ENCODE measurements around the gene TYW5. TPM values are rescaled to one million over a fixed set of nuclear protein-coding genes. Genes with fewer than 3 reads are reported as not detected.
"Not testable (repeated sequence)": the region's sequence is repeated elsewhere in the genome, so short reads cannot be mapped to it uniquely, and the experiment has no call there.

Gene TYW5
- total RNA-seq, 1 experiment from 2014 or later: 6.0 TPM

DNA sequence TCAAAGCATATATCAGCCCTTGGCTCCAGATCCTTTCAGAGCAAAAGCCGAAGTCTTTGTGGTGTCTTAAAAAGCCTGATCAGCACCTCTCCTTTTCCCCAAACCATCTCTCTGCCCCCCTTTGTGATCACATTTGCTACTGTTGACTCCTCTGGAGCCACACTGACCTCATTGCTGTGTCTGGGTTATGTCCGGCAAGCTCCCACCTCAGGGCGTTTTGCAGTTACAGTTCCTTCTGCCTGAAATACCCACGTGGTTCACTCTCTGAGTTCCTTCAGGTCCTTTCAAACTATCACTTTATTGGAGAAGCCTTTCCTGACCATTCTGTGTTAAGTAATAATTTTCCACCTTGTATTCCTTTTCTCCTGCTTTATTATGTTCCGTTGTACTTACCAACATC, 32.4 kb downstream of the TYW5 start:
- peak; percentile 19 for DNase-seq (ENCODE audit: low read depth)

DNA sequence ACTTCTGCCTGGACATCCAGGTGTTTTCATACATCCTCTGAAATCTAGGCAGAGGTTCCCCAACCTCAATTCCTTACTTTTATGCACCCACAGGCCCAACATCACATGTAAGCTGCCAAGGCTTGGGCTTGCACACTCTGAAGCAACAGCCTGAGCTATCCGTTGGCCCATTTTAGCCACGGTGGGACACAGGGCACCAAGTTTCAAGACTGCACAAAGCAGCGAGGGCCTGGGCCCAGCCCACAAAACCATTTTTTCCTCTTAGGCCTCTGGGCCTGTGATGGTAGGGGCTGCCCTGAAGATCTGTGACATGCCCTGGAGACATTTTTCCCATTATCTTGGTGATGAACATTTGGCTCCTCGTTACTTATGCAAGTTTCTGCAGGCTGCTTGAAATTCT, 38.3 kb downstream of the TYW5 start:
- DNase-seq (ENCODE audit: low read depth): no peak

DNA sequence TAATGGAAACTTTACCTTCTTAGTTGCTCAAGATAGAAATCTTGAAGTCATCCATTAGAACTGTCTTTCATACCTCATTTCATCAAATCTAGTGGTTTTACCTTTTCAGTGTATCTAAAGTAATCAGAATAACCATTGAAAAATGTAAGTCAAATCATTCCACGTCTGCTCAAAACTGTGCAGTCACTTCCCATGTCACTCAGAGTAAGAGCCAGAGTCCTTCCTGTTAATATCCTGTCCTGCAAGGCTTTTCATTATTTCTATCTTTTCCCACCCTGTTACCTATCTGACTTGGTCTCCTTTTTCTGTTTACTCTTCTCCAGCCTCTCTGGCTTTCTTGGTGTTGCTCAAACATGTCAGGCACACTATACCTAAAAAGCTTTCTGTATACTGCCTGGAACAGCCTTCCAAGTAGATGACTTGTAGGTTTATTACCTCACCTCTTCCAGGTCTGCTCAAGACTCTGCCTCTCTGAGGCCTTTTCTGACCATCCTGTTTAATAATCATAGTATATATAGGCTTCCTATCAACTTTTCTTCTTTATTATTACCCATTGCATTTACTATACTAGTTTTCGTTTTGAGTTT, 40.8 kb downstream of the TYW5 start:
- DNase-seq (ENCODE audit: low read depth): no peak

DNA sequence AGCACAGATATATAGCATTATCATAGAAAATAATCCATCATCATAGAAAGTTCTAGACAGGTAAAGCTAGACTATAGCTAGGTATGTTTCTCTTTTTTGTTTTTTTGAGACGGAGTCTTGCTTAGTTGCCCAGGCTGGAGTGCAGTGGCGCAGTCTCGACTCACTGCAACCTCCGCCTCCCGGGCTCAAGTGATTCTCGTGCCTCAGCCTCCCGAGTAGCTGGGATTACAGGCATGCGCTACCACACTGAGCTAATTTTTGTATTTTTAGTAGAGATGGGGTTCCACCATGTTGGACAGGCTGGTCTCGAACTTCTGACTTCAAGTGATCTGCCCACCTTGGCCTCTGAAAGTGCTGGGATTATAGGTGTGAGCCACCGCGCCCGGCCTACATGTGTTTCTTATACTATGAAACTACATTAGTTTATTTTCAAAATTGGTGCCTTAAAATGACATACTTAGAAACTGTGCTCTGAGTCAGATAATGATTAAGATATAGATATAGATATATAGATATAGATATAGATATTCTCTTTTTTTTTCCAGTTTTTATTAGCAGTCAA, 42.7 kb downstream of the TYW5 start:
- DNase-seq (ENCODE audit: low read depth): not testable (repeated sequence)

DNA sequence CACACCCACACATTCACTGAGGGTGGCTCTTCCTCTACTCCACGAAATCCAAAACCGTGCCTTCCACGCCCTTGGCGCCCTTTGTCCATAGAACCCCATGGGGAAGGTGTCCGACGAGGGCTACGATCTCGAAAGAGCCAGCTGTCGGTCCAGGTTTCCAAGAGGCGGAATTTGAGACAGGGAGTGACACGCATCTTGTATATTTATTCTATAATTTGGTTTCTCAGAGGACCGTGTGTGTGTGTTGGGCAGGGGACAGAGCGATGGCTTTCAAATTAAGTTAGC, 43.5 kb downstream of the TYW5 start:
- DNase-seq (ENCODE audit: low read depth): no peak

DNA sequence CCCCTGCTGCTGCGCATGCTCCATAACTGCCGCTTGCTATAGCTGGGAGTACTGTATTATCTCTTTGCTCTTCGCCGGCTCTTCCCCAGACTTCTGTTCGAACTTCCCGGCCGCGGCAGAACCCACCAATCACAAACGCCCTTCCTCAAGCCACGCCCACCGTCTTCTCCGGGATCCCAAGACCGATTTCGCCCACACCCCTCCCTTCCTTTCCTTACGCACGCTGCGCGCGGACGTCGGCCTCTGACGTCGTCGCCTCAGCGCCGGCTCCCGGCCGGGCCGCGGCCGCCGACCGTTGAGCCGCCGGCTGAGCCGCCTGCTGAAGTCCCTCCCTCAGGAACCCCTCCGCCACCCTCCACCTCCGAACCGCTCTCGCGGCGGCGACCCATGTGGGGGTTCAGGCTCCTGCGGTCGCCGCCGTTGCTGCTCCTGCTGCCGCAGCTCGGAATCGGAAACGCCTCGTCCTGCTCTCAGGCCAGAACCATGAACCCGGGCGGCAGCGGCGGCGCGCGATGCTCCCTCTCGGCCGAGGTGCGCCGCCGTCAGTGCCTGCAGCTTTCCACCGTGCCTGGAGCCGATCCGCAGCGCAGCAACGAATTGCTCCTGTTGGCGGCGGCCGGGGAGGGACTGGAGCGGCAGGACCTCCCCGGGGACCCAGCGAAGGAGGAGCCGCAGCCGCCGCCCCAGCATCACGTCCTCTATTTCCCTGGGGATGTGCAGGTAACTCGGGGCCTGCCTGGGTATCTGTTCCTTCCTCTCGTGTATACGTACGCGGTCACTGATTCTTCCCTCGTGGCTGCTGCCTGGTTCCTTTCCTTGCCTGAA, 44.0 kb downstream of the TYW5 start, which contains the start of gene C2orf69:
C2orf69 (plus strand) TSS at position 242 of the 825 bp plus-strand sequence; CDS start at position 388, 146 bp downstream.
- peak; percentile 99 for DNase-seq (ENCODE audit: low read depth)

DNA sequence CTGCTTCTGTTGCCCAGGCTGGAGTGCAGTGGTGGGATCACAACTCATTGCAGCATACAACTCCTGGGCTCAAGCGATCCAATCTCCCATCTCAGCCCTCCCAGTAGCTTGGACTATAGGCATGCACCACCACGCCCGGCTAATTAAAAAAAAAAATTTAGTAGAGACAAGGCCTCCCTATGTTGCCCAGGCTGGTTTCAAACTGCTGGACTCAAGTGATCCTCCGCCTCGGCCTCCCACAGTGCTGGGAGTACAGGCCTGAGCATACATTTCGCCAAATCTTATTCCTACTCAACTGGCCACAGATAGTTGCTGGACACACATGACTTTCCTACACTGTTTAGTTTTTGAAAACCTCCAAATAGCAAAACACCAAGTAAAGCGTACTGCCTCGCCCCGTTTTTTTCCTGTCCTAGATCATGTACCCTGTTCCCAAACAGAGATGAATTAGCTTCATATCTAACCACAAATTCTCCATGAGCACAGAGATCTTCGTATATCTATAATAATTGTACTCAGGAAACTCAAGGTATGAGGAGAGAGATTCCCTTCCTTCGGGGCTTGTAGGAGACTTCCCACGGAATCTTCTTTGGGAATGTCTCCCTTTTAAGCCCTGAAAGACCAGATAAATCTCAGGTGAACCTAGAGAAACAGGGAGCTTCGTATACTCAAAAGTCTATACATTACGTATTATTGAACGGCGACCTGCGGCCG, 44.8 kb downstream of the TYW5 start:
- peak; percentile 3 for DNase-seq (ENCODE audit: low read depth)

DNA sequence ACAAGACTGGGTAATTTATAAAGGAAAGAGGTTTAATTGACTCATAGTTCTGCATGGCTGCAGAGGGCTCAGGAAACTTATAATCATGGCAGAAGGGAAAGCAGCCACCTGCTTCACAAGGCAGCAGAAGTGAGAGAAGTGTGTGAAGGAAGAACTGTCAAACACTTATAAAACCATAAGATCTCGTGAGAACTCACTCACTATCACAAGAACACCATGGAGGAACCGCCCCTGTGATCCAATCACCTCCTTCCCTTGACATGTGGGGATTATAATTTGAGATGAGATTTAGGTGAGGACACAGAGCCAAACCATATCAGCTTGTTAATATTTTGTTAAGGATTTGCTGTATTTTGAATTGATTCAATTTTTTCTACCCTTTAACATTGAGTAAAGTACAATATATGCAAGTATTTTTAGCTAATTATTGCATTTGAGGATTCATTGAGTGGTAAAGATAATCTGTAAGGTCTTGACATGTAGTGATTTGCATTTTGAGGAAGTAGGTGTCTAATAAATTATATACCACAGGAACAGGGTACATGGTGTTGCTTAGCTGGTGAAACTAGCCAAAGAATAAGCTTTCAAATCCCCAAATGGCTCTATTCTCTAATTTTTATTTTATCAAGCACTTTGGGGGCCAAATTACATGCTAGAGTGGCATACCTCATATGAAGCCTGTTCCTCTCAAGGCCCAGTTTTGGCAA, 48.1 kb downstream of the TYW5 start:
- no peak for DNase-seq (ENCODE audit: low read depth)

DNA sequence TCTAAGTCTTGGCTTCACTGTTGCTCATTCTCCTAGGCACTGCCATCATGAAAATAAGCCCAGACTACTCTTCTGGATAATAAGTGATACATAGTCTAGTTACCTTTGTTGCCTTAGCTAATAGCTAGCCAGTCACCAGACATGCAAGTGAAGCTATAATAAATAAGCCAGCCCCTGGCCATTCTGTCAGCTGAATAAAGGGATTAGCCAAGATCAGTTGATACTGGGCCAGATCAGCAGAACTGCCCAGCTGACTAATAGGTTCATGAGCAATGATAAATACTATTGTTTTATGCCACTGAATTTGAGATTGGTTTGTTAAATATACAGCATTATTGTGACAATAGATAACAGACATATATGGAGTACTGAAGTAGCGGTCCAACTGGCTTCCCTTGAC, 52.2 kb downstream of the TYW5 start:
- DNase-seq (ENCODE audit: low read depth): no peak

DNA sequence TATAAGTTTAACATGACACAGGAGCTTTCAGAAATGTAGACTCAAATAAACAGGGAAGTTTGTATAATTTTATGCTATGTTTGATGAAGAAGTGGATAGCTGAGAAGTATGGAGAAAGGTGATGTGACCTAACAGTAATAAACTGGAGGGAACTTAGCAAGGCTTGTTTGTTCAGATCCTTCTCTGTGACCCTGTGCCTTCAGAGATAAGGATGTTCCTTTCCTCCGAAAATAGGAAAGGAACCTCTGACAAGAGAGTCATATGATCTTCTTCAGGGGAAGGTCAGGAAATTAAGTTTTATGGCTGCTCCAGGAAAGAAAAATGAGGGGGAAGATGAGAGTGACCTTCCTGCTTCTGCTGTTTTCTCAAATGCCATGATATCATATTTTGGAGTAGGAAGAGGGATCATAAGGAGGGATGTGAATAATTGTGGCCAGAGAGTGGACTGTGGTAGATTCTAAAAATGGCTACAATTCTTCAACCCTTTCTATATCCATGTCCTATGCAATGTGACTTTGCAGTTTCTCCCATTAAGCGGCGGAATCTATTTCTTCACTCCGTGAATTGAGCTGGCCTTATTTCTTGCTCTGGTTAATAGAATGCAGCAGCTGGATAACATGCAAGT, 52.7 kb downstream of the TYW5 start:
- DNase-seq (ENCODE audit: low read depth): no peak

DNA sequence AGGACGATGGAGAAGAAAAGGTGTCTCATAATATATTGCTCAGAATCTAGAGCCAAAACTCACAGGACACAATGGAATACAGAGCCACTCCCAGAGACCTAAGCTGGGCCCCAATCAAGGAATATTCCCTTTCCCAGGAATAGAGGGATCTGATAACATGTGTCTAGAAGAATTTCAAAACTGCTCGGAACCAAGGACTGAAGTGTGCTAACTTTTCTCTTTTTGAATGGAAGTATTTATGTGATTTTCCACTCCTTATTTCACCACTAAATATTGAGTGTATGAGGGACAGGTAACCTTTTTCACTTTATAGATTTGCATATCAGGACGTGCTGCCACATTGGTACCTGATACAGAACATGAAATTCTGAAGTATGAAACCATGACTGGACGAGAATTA, 53.3 kb downstream of the TYW5 start:
- no peak for DNase-seq (ENCODE audit: low read depth)

DNA sequence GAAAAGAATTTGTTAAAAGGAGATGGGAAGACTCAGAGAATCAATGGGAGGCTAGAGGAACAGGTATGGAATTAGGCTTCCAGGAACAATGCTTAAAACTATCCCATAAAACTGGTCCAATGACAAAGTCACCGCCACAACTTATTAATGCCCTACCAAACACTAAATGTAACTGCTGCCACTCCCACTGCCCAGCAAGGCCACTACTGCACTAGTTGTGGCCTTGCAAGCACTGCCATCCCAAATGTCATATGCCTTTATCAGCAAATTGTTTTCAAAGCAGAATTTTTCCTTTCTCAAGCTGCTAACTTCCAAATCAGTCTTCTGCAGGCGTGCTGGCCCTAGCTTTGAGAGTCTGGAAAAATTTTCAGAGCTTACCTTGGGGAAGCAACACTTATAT, 58.7 kb downstream of the TYW5 start:
- DNase-seq (ENCODE audit: low read depth): no peak

DNA sequence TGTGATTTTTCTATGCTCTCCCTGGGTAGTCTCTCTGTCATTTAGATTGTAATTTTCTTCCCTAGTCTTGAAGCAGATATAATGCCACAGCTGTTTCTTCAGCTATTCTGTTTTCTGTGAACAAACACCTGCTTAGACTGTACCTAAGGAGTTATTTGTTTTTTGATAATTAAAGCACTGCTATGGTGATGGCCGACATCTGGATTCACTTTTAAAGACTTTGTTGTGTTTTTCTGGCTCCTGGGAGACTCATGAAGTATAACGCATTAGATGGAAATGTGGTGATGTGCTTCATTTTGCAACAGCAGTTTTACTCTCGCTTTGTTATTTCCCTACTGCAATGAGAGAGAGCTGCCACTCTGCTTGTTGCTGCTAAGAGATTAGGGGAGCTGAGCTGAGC, 59.9 kb downstream of the TYW5 start:
- DNase-seq (ENCODE audit: low read depth): no peak

DNA sequence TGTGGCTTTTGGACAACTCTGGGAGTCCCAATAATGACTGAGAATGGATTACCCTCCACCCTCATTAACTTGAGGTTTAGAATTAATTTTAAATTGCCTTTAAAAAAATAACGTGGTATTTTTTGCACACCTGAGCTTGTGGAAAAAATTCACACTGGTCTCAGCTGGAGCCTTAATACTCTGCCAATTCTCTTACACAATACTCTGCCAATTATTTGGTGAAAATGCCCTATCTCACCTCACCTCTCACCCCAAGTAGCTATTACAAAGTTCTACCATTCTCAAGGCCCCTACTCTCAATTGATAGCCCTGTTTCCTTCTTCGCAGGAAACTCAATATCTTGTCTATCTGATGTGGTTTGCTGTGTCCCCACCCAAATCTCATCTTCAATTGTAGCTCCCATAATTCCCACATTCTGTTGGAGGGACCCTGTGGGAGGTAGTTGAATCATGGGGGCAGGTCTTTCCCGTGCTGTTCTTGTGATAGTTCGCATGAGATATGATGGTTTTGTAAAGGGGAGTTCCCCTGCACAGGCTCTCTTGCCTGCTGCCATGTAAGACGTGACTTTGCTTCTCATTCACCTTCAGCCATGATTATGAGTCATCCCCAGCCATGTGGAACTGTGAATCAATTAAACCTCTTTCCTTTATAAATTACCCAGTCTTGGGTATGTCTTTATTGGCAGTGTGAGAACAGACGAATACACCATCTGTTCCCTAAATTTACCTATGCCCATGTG, 71.6 kb downstream of the TYW5 start:
- no peak for DNase-seq (ENCODE audit: low read depth)

DNA sequence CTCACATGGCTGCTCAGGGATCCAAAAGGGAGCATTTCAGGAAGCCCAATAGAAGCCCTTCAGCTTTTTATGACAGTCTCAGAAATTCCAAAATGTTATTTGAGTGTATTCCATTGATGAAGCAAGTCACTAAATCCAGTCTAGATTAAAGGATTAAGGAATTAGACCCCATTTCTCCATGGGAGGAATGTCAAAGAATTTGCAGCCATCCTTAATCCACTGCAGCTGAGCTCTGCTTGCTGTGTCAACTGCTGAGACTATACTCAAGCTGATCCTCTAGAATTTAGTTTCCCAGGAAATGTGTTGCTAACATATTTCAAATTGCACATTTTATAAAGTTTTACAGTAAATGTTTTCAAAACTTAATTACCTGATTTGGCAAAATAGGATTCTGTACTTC, 72.6 kb downstream of the TYW5 start:
- no peak for DNase-seq (ENCODE audit: low read depth)

Other genes with a start within 250 kb of the TYW5 start
- 0.86 and 1.4 TPM in 2 replicates for gene FTCDNL1, start 104.3 kb downstream of the TYW5 start, total RNA-seq (2014; rRNA removed; shearing (Covaris generic))
- gene C2orf69, start 44.2 kb downstream of the TYW5 start, total RNA-seq (2014; rRNA removed; shearing (Covaris generic)): 11.3 and 15.4 TPM in 2 replicates
- gene MAIP1, start 91 bp upstream of the TYW5 start, total RNA-seq (2014; rRNA removed; shearing (Covaris generic)): 21.5 and 29.4 TPM in 2 replicates

Measured in Daoy (cell line).